ENCODE measurements around the gene CPA1.

- TF ChIP-seq CTCF (IDR thresholded peaks at IDR 0.05): no peak
- TF ChIP-seq POLR2A (IDR thresholded peaks at IDR 0.05): no peak
These were observed 664 bp downstream of the CPA1 start for GRCh38 chr7:130380861-130381455.

All from stomach (tissue), 4 donors.